Right lobe of liver (tissue), 4 donors: ENCODE results near the gene BNIP3.

Experiments
- CTCF ChIP-seq, 4 donors: fragments of 200-600 bp in 3 of 4; fragments of 450-650 bp in 1 of 4; IDR thresholded peaks; one replicate each; pipeline versions ENCODE4 v1.5.1 to v1.8.0; 2016 to 2022; ENCODE audit warnings: antibody characterized with exemption in 4 of 4, mild to moderate bottlenecking in 2 of 4
- POLR2A ChIP-seq: fragments of 450-650 bp; IDR thresholded peaks from one replicate; pipeline ENCODE4 v1.6.1; 2017; ENCODE audit warnings: antibody characterized with exemption, mild to moderate bottlenecking
- donor health status: DM: no; HTN: no; CAD: no.
- donor health status: DM: no; HTN: no; CAD: no.
- donor health status: DM: no; HTN: yes; CAD: no.

- TF ChIP-seq POLR2A = no peak
- TF ChIP-seq CTCF (IDR thresholded peaks at IDR 0.05) = no peak
Measured at GRCh38 chr10:131982796-131983195, 1.1 kb upstream of the BNIP3 start.
